ENCODE measurements around the gene NIT1.
"Not testable (repeated sequence)": the region's sequence is repeated elsewhere in the genome, so short reads cannot be mapped to it uniquely, and the experiment has no call there.

The NIT1 gene

GRCh38 chr1:161099090-161099802 lies 18.7 kb upstream of the NIT1 start:
- Histone ChIP-seq H3K4me1 (ENCODE audit: control insufficient read depth, low read depth, low read length) (no peaks in the 10 kb centered on the region), H3K27me3 (ENCODE audit: control insufficient read depth, insufficient read depth, low read length) (no peaks in the 10 kb centered on the region), H3K27ac (ENCODE audit: low read length) (no peak overlapping the region), H3K4me3 (ENCODE audit: low read length) (peak overlapping the region; percentile 70), H3K36me3 (ENCODE audit: control insufficient read depth, low read depth, low read length) (peaks cover 15% of the 10 kb centered on the region), H3K9ac (ENCODE audit: low read length) (peak overlapping the region; percentile 72), H3K9me3 (ENCODE audit: control insufficient read depth, low read depth, low read length) (no peaks in the 10 kb centered on the region)

- Histone ChIP-seq H3K4me3 (ENCODE audit: low read length) (no peak overlapping the region), H3K27ac (ENCODE audit: low read length) (no peak overlapping the region), H3K4me1 (ENCODE audit: control insufficient read depth, low read depth, low read length) (no peaks in the 10 kb centered on the region), H3K9me3 (ENCODE audit: control insufficient read depth, low read depth, low read length) (no peaks in the 10 kb centered on the region), H3K9ac (ENCODE audit: low read length) (no peak overlapping the region), H3K27me3 (ENCODE audit: control insufficient read depth, insufficient read depth, low read length) (no peaks in the 10 kb centered on the region), H3K36me3 (ENCODE audit: control insufficient read depth, low read depth, low read length) (peaks cover 15% of the 10 kb centered on the region)
Observed at GRCh38 chr1:161100556-161100955, 17.3 kb upstream of the NIT1 start.

- peaks cover 8% of the 10 kb centered on the region for H3K36me3 ChIP-seq (ENCODE audit: control insufficient read depth, low read depth, low read length)
Observed at GRCh38 chr1:161106431-161106830, 11.5 kb upstream of the NIT1 start.

GRCh38 chr1:161111117-161111516 lies 6.8 kb upstream of the NIT1 start:
- H3K9me3 ChIP-seq (ENCODE audit: control insufficient read depth, low read depth, low read length): no peaks in the 10 kb centered on the region
- H3K36me3 ChIP-seq (ENCODE audit: control insufficient read depth, low read depth, low read length): no peaks in the 10 kb centered on the region
- no peaks in the 10 kb centered on the region for H3K27me3 ChIP-seq (ENCODE audit: control insufficient read depth, insufficient read depth, low read length)
- H3K4me1 ChIP-seq (ENCODE audit: control insufficient read depth, low read depth, low read length): no peaks in the 10 kb centered on the region
- H3K9ac ChIP-seq (ENCODE audit: low read length): no peak overlapping the region
- no peak overlapping the region for H3K4me3 ChIP-seq (ENCODE audit: low read length)
- H3K27ac ChIP-seq (ENCODE audit: low read length): no peak overlapping the region

More at GRCh38 chr1:161106431-161106830, 11.5 kb upstream of the NIT1 start:
- H3K4me3 ChIP-seq (ENCODE audit: low read length): no peak overlapping the region
- H3K4me1 ChIP-seq (ENCODE audit: control insufficient read depth, low read depth, low read length): no peaks in the 10 kb centered on the region
- no peak overlapping the region for H3K27ac ChIP-seq (ENCODE audit: low read length)
- H3K27me3 ChIP-seq (ENCODE audit: control insufficient read depth, insufficient read depth, low read length): no peaks in the 10 kb centered on the region
- no peak overlapping the region for H3K9ac ChIP-seq (ENCODE audit: low read length)
- no peaks in the 10 kb centered on the region for H3K9me3 ChIP-seq (ENCODE audit: control insufficient read depth, low read depth, low read length)

- no peak overlapping the region for H3K27ac ChIP-seq (ENCODE audit: low read length)
- no peaks in the 10 kb centered on the region for H3K4me1 ChIP-seq (ENCODE audit: control insufficient read depth, low read depth, low read length)
- no peak overlapping the region for H3K9ac ChIP-seq (ENCODE audit: low read length)
- H3K4me3 ChIP-seq (ENCODE audit: low read length): no peak overlapping the region
- no peaks in the 10 kb centered on the region for H3K27me3 ChIP-seq (ENCODE audit: control insufficient read depth, insufficient read depth, low read length)
- no peaks in the 10 kb centered on the region for H3K9me3 ChIP-seq (ENCODE audit: control insufficient read depth, low read depth, low read length)
- H3K36me3 ChIP-seq (ENCODE audit: control insufficient read depth, low read depth, low read length): no peaks in the 10 kb centered on the region
Observed at GRCh38 chr1:161111527-161111926, 6.4 kb upstream of the NIT1 start.

GRCh38 chr1:161113915-161114314 lies 4.0 kb upstream of the NIT1 start:
- no peaks in the 10 kb centered on the region for H3K36me3 ChIP-seq (ENCODE audit: control insufficient read depth, low read depth, low read length)
- no peak overlapping the region for H3K4me3 ChIP-seq (ENCODE audit: low read length)
- no peak overlapping the region for H3K9ac ChIP-seq (ENCODE audit: low read length)

GRCh38 chr1:161114556-161114955 lies 3.3 kb upstream of the NIT1 start:
- no peaks in the 10 kb centered on the region for H3K27me3 ChIP-seq (ENCODE audit: control insufficient read depth, insufficient read depth, low read length)
- H3K27ac ChIP-seq (ENCODE audit: low read length): no peak overlapping the region
- H3K9me3 ChIP-seq (ENCODE audit: control insufficient read depth, low read depth, low read length): no peaks in the 10 kb centered on the region
- no peaks in the 10 kb centered on the region for H3K36me3 ChIP-seq (ENCODE audit: control insufficient read depth, low read depth, low read length)
- H3K9ac ChIP-seq (ENCODE audit: low read length): no peak overlapping the region
- H3K4me1 ChIP-seq (ENCODE audit: control insufficient read depth, low read depth, low read length): peaks cover 10% of the 10 kb centered on the region
- H3K4me3 ChIP-seq (ENCODE audit: low read length): no peak overlapping the region

More at GRCh38 chr1:161113915-161114314, 4.0 kb upstream of the NIT1 start:
- Histone ChIP-seq H3K9me3 (ENCODE audit: control insufficient read depth, low read depth, low read length) (no peaks in the 10 kb centered on the region), H3K27ac (ENCODE audit: low read length) (no peak overlapping the region), H3K27me3 (ENCODE audit: control insufficient read depth, insufficient read depth, low read length) (no peaks in the 10 kb centered on the region), H3K4me1 (ENCODE audit: control insufficient read depth, low read depth, low read length) (peaks cover 4% of the 10 kb centered on the region)

- Histone ChIP-seq H3K36me3 (ENCODE audit: control insufficient read depth, low read depth, low read length) (peaks cover 4% of the 10 kb centered on the region), H3K9ac (ENCODE audit: low read length) (no peak overlapping the region), H3K27me3 (ENCODE audit: control insufficient read depth, insufficient read depth, low read length) (no peaks in the 10 kb centered on the region), H3K27ac (ENCODE audit: low read length) (no peak overlapping the region), H3K9me3 (ENCODE audit: control insufficient read depth, low read depth, low read length) (no peaks in the 10 kb centered on the region), H3K4me3 (ENCODE audit: low read length) (no peak overlapping the region), H3K4me1 (ENCODE audit: control insufficient read depth, low read depth, low read length) (peaks cover 11% of the 10 kb centered on the region)
Observed at GRCh38 chr1:161115132-161115711, 2.7 kb upstream of the NIT1 start.

GRCh38 chr1:161115961-161116360 lies 1.9 kb upstream of the NIT1 start:
- Histone ChIP-seq H3K4me1 (ENCODE audit: control insufficient read depth, low read depth, low read length) (peaks cover 11% of the 10 kb centered on the region), H3K36me3 (ENCODE audit: control insufficient read depth, low read depth, low read length) (peaks cover 12% of the 10 kb centered on the region)
- not testable (repeated sequence) for H3K4me3 ChIP-seq (ENCODE audit: low read length); H3K27ac ChIP-seq (ENCODE audit: low read length); H3K9ac ChIP-seq (ENCODE audit: low read length); H3K9me3 ChIP-seq (ENCODE audit: control insufficient read depth, low read depth, low read length); H3K27me3 ChIP-seq (ENCODE audit: control insufficient read depth, insufficient read depth, low read length)

- H3K27me3 ChIP-seq (ENCODE audit: control insufficient read depth, insufficient read depth, low read length): no peaks in the 10 kb centered on the region
- H3K9me3 ChIP-seq (ENCODE audit: control insufficient read depth, low read depth, low read length): no peaks in the 10 kb centered on the region
- peak overlapping the region; percentile 80 for H3K4me3 ChIP-seq (ENCODE audit: low read length)
- peaks cover 11% of the 10 kb centered on the region for H3K4me1 ChIP-seq (ENCODE audit: control insufficient read depth, low read depth, low read length)
- peaks cover 40% of the 10 kb centered on the region for H3K36me3 ChIP-seq (ENCODE audit: control insufficient read depth, low read depth, low read length)
- H3K9ac ChIP-seq (ENCODE audit: low read length): peak overlapping the region; percentile 54
- H3K27ac ChIP-seq (ENCODE audit: low read length): no peak overlapping the region
Observed at GRCh38 chr1:161119092-161119903, 1.4 kb downstream of the NIT1 start.

- H3K27ac ChIP-seq (ENCODE audit: low read length): no peak overlapping the region
Observed at GRCh38 chr1:161121042-161121650, 3.2 kb downstream of the NIT1 start.

More at GRCh38 chr1:161121042-161121650, 3.2 kb downstream of the NIT1 start:
- Histone ChIP-seq H3K4me1 (ENCODE audit: control insufficient read depth, low read depth, low read length) (peaks cover 11% of the 10 kb centered on the region), H3K9ac (ENCODE audit: low read length) (no peak overlapping the region), H3K36me3 (ENCODE audit: control insufficient read depth, low read depth, low read length) (peaks cover 45% of the 10 kb centered on the region), H3K4me3 (ENCODE audit: low read length) (no peak overlapping the region), H3K9me3 (ENCODE audit: control insufficient read depth, low read depth, low read length) (no peaks in the 10 kb centered on the region), H3K27me3 (ENCODE audit: control insufficient read depth, insufficient read depth, low read length) (no peaks in the 10 kb centered on the region)
